ENCODE data around the gene GSAP. TPM values are rescaled to one million over a fixed set of nuclear protein-coding genes. Genes with fewer than 3 reads are reported as not detected.

GSAP gene
- polyA plus RNA-seq, 1 donor from 2014 or later = 0.21 TPM

DNA sequence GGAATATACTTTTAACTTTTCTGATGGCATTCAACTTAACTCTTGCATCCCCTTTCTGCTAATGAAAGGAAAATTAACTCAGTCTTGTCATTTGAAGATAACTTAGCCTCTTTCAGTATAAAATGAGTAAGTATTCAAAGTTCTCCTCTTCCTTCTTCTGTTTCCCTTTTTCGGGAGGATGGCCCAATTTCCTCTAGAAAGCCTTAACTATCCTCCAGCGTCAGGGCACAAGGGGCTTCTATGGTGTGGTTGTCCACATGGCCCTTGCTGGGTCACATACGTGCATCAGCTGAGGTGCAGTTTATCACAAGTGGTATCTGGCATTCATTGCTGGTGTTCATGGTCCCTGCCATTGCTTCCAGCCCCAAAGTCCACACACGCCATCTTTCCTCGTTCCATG, 17.8 kb upstream of the GSAP start:
- no peak overlapping the region for H3K4me2 ChIP-seq (ENCODE audit: low read length)
- H3K27me3 ChIP-seq (ENCODE audit: insufficient read depth, low read depth, low read length) = no peaks in the 10 kb centered on the region
- no peaks in the 10 kb centered on the region for H3F3A ChIP-seq (ENCODE audit: insufficient read depth, low read length, poor library complexity, severe bottlenecking)

DNA sequence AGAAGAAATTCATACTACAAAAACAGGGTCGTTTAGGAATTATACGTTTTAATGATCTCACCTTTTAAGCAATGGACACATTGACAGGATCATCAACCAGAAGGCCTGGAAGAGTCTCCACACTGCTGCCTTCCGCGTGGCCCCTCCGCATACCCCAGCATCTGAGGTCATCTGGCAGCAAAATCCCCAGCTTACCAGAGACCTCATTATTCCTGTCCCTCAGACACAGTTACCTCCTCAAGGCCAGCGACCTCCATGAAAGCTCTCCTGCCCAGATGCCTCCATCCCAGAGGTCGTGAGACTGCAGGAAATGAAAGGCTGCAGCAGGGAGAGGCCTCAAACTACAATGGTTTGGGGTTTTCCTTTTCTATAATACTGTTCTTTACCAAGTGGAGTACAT, 14.8 kb upstream of the GSAP start:
- no peak overlapping the region for H3K9ac ChIP-seq (ENCODE audit: low read length)
- no peaks in the 10 kb centered on the region for H3K9me2 ChIP-seq (ENCODE audit: insufficient read depth, low read length)
- H3K9me3 ChIP-seq (ENCODE audit: low read length) = no peaks in the 10 kb centered on the region
- no peaks in the 10 kb centered on the region for H3K27me3 ChIP-seq (ENCODE audit: insufficient read depth, low read depth, low read length)
- H3F3A ChIP-seq (ENCODE audit: insufficient read depth, low read length, poor library complexity, severe bottlenecking) = no peaks in the 10 kb centered on the region
- H2AFZ ChIP-seq (ENCODE audit: low read depth, low read length) = no peak overlapping the region
- TF ChIP-seq SMC3 (conservative IDR thresholded peaks at IDR 0.05; ENCODE audit: poor library complexity) (no peak), EP300 (conservative IDR thresholded peaks at IDR 0.05; ENCODE audit: poor library complexity, severe bottlenecking) (no peak), TAF1 (IDR thresholded peaks at IDR 0.05; ENCODE audit: low read depth) (no peak), POLR2AphosphoS5 (IDR thresholded peaks at IDR 0.05) (no peak), EZH2 (IDR thresholded peaks at IDR 0.05; ENCODE audit: borderline replicate concordance, insufficient read depth, low read length, poor library complexity, severe bottlenecking) (no peak)
- no peaks in the 10 kb centered on the region for H4K20me1 ChIP-seq (ENCODE audit: insufficient read depth)
- H3K36me3 ChIP-seq (ENCODE audit: insufficient read depth, low read length) = no peaks in the 10 kb centered on the region
- no peak overlapping the region for H3K4me2 ChIP-seq (ENCODE audit: low read length)
- H3K79me2 ChIP-seq (replicated peaks; ENCODE audit: insufficient read depth, low read length) = no peaks in the 10 kb centered on the region
- no peak overlapping the region for H3K4me3 ChIP-seq (ENCODE audit: low read length)
- no peak overlapping the region for H3K27ac ChIP-seq (ENCODE audit: low read length)

More for the DNA sequence above, 17.8 kb upstream of the GSAP start:
- no peaks in the 10 kb centered on the region for H3K79me2 ChIP-seq (replicated peaks; ENCODE audit: insufficient read depth, low read length)
- no peak overlapping the region for H3K9ac ChIP-seq (ENCODE audit: low read length)
- no peaks in the 10 kb centered on the region for H3K9me3 ChIP-seq (ENCODE audit: low read length)
- H3K36me3 ChIP-seq (ENCODE audit: insufficient read depth, low read length) = no peaks in the 10 kb centered on the region
- H3K4me3 ChIP-seq (ENCODE audit: low read length) = no peak overlapping the region
- no peak for TF ChIP-seq REST (IDR thresholded peaks at IDR 0.05; ENCODE audit: borderline replicate concordance)
- TF ChIP-seq CTCF (IDR thresholded peaks at IDR 0.05; ENCODE audit: poor library complexity, severe bottlenecking) = no peak
- TF ChIP-seq POLR2AphosphoS5 (IDR thresholded peaks at IDR 0.05) = no peak
- TF ChIP-seq MXI1 (conservative IDR thresholded peaks at IDR 0.05; ENCODE audit: poor library complexity, severe bottlenecking) = no peak
- no peak for TF ChIP-seq EZH2 (IDR thresholded peaks at IDR 0.05; ENCODE audit: borderline replicate concordance, insufficient read depth, low read length, poor library complexity, severe bottlenecking)
- TF ChIP-seq RAD21 (conservative IDR thresholded peaks at IDR 0.05) = no peak
- TF ChIP-seq TAF1 (IDR thresholded peaks at IDR 0.05; ENCODE audit: low read depth) = no peak
- no peak for TF ChIP-seq SMC3 (conservative IDR thresholded peaks at IDR 0.05; ENCODE audit: poor library complexity)
- no peak for TF ChIP-seq EP300 (conservative IDR thresholded peaks at IDR 0.05; ENCODE audit: poor library complexity, severe bottlenecking)
- H3K27ac ChIP-seq (ENCODE audit: low read length) = no peak overlapping the region
- no peaks in the 10 kb centered on the region for H4K20me1 ChIP-seq (ENCODE audit: insufficient read depth)
- H3K9me2 ChIP-seq (ENCODE audit: insufficient read depth, low read length) = no peaks in the 10 kb centered on the region
- H2AFZ ChIP-seq (ENCODE audit: low read depth, low read length) = no peak overlapping the region
